ENCODE data around the gene JUNB. TPM values are rescaled to one million over a fixed set of nuclear protein-coding genes. Genes with fewer than 3 reads are reported as not detected.

JUNB gene
- total RNA-seq, 1 donor from 2014 or later: 1.5 TPM

- Histone ChIP-seq H3K9me3 (ENCODE audit: low read depth) (no peaks in the 10 kb centered on the region), H3F3A (ENCODE audit: low read depth) (peaks cover 24% of the 10 kb centered on the region), H3K27me3 (peaks cover 4% of the 10 kb centered on the region), H3K9ac (no peak overlapping the region), H2AFZ (replicated peaks) (no peak overlapping the region), H3K79me2 (ENCODE audit: low read depth) (no peaks in the 10 kb centered on the region), H3K27ac (no peak overlapping the region), H3K4me3 (no peak overlapping the region), H3K36me3 (no peaks in the 10 kb centered on the region), H3K4me2 (no peak overlapping the region), H4K20me1 (ENCODE audit: low read depth) (no peaks in the 10 kb centered on the region), H3K4me1 (no peaks in the 10 kb centered on the region)
- Mint-ChIP-seq H3K36me3 (no peaks in the 10 kb centered on the region), H3K9me3 (peaks cover 7% of the 10 kb centered on the region), H3K27me3 (ENCODE audit: insufficient read depth, low read depth) (peaks cover 13% of the 10 kb centered on the region), H3K4me1 (peaks cover 7% of the 10 kb centered on the region), H3K27ac (no peak overlapping the region), H3K4me3 (no peak overlapping the region)
- no peak for DNase-seq (ENCODE audit: low spot score)
- TF ChIP-seq EZH2phosphoT487 (IDR thresholded peaks at IDR 0.05): no peak
- no peak for TF ChIP-seq CTCF (IDR thresholded peaks at IDR 0.05)
- no peak for TF ChIP-seq EZH2 (IDR thresholded peaks at IDR 0.05)
Measured at GRCh38 chr19:12821761-12822160, 30.5 kb downstream of the JUNB start.

- peak; percentile 92 for DNase-seq (ENCODE audit: low spot score)
- no peak overlapping the region for H3K9ac ChIP-seq
- no peaks in the 10 kb centered on the region for H3K36me3 Mint-ChIP-seq
- peak overlapping the region; percentile 71 for H3K4me3 Mint-ChIP-seq
- no peaks in the 10 kb centered on the region for H3K4me1 ChIP-seq
- H3K36me3 ChIP-seq: no peaks in the 10 kb centered on the region
- peak overlapping the region; percentile 33 for H3K4me2 ChIP-seq
- H4K20me1 ChIP-seq (ENCODE audit: low read depth): peaks cover 18% of the 10 kb centered on the region
- peaks cover 27% of the 10 kb centered on the region for H3K27me3 ChIP-seq
- no peak for TF ChIP-seq EZH2 (IDR thresholded peaks at IDR 0.05)
- peak; percentile 80 for TF ChIP-seq CTCF (IDR thresholded peaks at IDR 0.05)
- H2AFZ ChIP-seq (replicated peaks): peak overlapping the region; percentile 78
- peaks cover 21% of the 10 kb centered on the region for H3K27me3 Mint-ChIP-seq (ENCODE audit: insufficient read depth, low read depth)
- H3K4me3 ChIP-seq: peak overlapping the region; percentile 28
- H3K27ac ChIP-seq: no peak overlapping the region
- peaks cover 10% of the 10 kb centered on the region for H3K9me3 Mint-ChIP-seq
- peaks cover 34% of the 10 kb centered on the region for H3F3A ChIP-seq (ENCODE audit: low read depth)
- H3K4me1 Mint-ChIP-seq: peaks cover 7% of the 10 kb centered on the region
- H3K9me3 ChIP-seq (ENCODE audit: low read depth): no peaks in the 10 kb centered on the region
- H3K79me2 ChIP-seq (ENCODE audit: low read depth): no peaks in the 10 kb centered on the region
- H3K27ac Mint-ChIP-seq: no peak overlapping the region
Measured at GRCh38 chr19:12825254-12826131, 34.2 kb downstream of the JUNB start.

- no peak overlapping the region for H3K27ac Mint-ChIP-seq
- H3K4me1 ChIP-seq: no peaks in the 10 kb centered on the region
- no peak overlapping the region for H3K4me3 Mint-ChIP-seq
- no peak for TF ChIP-seq EZH2phosphoT487 (IDR thresholded peaks at IDR 0.05)
- TF ChIP-seq CTCF (IDR thresholded peaks at IDR 0.05): no peak
- no peak for TF ChIP-seq EZH2 (IDR thresholded peaks at IDR 0.05)
- no peaks in the 10 kb centered on the region for H3K36me3 Mint-ChIP-seq
- H3K79me2 ChIP-seq (ENCODE audit: low read depth): no peaks in the 10 kb centered on the region
- peak; percentile 79 for DNase-seq (ENCODE audit: low spot score)
- H3K36me3 ChIP-seq: no peaks in the 10 kb centered on the region
- H3K27ac ChIP-seq: no peak overlapping the region
- peaks cover 45% of the 10 kb centered on the region for H3K27me3 Mint-ChIP-seq (ENCODE audit: insufficient read depth, low read depth)
- H4K20me1 ChIP-seq (ENCODE audit: low read depth): peaks cover 48% of the 10 kb centered on the region
- peaks cover 23% of the 10 kb centered on the region for H3K4me1 Mint-ChIP-seq
- no peak overlapping the region for H3K9ac ChIP-seq
- H3K9me3 Mint-ChIP-seq: peaks cover 11% of the 10 kb centered on the region
- H3K9me3 ChIP-seq (ENCODE audit: low read depth): no peaks in the 10 kb centered on the region
- peak overlapping the region; percentile 21 for H3K4me3 ChIP-seq
- no peak overlapping the region for H2AFZ ChIP-seq (replicated peaks)
- H3K27me3 ChIP-seq: peaks cover 57% of the 10 kb centered on the region
- peaks cover 37% of the 10 kb centered on the region for H3F3A ChIP-seq (ENCODE audit: low read depth)
- peak overlapping the region; percentile 50 for H3K4me2 ChIP-seq
Measured at GRCh38 chr19:12828494-12828893, 37.2 kb downstream of the JUNB start.

All from neural progenitor cell (in vitro differentiated cells).